Measurements from ENCODE around the gene C12orf43.

C12orf43 gene

DNA sequence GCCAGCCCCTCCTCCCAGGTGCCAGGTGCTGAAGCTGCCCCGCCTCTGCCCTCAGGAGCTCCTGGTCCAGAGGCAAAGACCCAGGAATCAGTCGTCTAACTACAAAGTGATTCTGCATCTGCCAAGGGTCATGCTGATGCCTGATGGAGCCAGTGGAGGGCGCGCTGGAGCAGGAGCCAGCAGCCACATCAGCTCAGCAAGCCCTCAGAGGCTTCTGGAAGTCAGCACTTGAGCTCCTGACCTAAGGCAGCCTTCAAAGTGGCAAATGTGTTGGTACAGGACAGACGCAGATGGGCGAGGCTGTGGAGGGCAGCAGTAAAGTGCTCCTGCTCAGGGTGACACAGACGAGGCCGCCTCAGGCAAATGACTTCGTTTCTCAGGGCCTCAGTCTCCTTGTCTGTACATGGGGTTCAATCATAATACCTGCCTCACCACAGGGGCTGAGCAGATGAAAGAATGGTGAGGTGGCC, 10.9 kb downstream of the C12orf43 start:
- no peak overlapping the region for H2BK120ac ChIP-seq (ENCODE audit: low read depth, low read length)
- no peak overlapping the region for H3K4ac ChIP-seq (ENCODE audit: low read length)
- peaks cover 33 to 78% of the 10 kb centered on the region in 2 donors for H3K36me3 ChIP-seq (replicated peaks in 1 of 2; ENCODE audit: control insufficient read depth in 2 of 2, insufficient read depth in 2 of 2, low read length in 2 of 2)
- no peaks in the 10 kb centered on the region for H3K79me1 ChIP-seq (ENCODE audit: low read depth, low read length)
- no peaks in the 10 kb centered on the region for H3K4me1 ChIP-seq (ENCODE audit: control insufficient read depth in 2 of 2, insufficient read depth in 1 of 2, low read depth in 1 of 2, low read length in 2 of 2)
- no peak overlapping the region for H2AFZ ChIP-seq (ENCODE audit: low read length)
- H2BK12ac ChIP-seq (ENCODE audit: low read length) = no peak overlapping the region
- no peak overlapping the region for H2BK15ac ChIP-seq (ENCODE audit: low read length)
- DNase-seq (ENCODE audit: low spot score) = peak; percentile 42
- H2BK5ac ChIP-seq (ENCODE audit: low read length) = no peak overlapping the region
- WGBS, 2 donors (ENCODE audit: extremely low coverage in 2 of 2, insufficient read length in 2 of 2, insufficient replicate concordance in 1 of 2) = no CpG with 5 or more reads among the region's 9 CpGs
- H3K27ac ChIP-seq (replicated peaks; ENCODE audit: low read length) = no peak overlapping the region
- no peak overlapping the region for H3K18ac ChIP-seq (ENCODE audit: low read length)
- H4K91ac ChIP-seq (ENCODE audit: low read depth, low read length, poor library complexity) = no peak overlapping the region
- no peak overlapping the region for H4K8ac ChIP-seq (ENCODE audit: low read depth, low read length)
- H2AK5ac ChIP-seq (ENCODE audit: low read depth, low read length) = no peak overlapping the region
- H3K14ac ChIP-seq (ENCODE audit: low read length) = no peak overlapping the region
- H3K23ac ChIP-seq (ENCODE audit: low read depth, low read length, poor library complexity) = peak overlapping the region; percentile 0
- no peak overlapping the region for H3K9ac ChIP-seq (ENCODE audit: low read depth, low read length, poor library complexity)
- H3K4me3 ChIP-seq (ENCODE audit: low read length in 2 of 2) = no peak overlapping the region
- no peaks in the 10 kb centered on the region for H3K9me3 ChIP-seq (replicated peaks in 1 of 2; ENCODE audit: control insufficient read depth in 2 of 2, insufficient read depth in 1 of 2, low read depth in 1 of 2, low read length in 2 of 2)
- H3K4me2 ChIP-seq (ENCODE audit: insufficient read depth, low read length, poor library complexity, severe bottlenecking) = no peak overlapping the region
- H3K27me3 ChIP-seq (ENCODE audit: control insufficient read depth in 3 of 3, insufficient read depth in 3 of 3, low read depth in 1 of 3, low read length in 3 of 3) = no peaks in the 10 kb centered on the region

DNA sequence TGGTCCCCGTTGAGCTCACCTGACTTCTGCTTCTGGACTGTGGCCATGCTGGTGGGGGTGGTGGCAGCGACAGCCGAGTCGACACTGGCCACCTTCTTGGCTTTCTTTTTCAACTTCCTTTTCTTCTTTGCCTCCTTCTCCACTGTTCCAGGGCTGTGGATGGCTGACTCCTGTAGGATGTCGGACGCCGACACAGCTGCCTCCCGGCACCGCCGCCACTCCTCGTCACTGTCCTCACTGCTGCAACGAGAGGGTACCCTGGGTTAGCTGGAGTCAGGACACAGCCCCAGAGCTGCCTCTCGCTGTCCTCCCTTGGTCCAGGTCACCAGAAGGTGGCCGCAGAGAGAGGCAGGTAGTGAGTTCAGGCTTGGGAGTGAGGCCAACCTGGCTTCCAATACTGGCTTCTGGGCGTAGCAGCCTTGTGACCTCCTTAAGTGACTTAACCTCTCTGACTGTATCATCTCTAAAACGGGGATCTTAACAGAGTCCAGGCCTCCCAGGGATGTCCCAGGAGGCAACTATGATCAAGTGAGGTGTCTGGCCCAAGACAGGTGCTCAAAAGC, 12.0 kb downstream of the C12orf43 start:
- peaks cover 29 to 68% of the 10 kb centered on the region in 2 donors for H3K36me3 ChIP-seq (replicated peaks in 1 of 2; ENCODE audit: control insufficient read depth in 2 of 2, insufficient read depth in 2 of 2, low read length in 2 of 2)
- H3K27me3 ChIP-seq (ENCODE audit: control insufficient read depth in 3 of 3, insufficient read depth in 3 of 3, low read depth in 1 of 3, low read length in 3 of 3) = no peaks in the 10 kb centered on the region

DNA sequence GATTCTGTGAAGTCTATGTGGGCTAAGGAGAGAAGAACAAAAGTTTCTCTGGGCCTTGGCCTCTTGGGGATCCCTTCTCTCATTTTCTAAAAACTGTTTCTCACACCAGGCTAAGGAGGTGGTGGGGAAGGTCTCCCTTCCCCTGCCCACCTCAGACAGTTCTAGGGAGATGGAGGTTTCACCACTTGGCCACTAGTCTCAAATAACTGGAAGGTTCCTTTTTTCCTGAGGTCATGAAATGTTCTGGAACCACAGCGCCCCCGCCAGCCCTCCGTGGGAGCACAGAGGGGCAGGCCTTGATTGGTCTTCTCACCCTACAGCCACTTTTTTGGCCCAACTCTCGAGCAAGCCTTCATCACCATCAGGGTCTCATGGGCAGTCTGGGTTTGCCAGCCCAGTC, 12.6 kb downstream of the C12orf43 start:
- Histone ChIP-seq H4K91ac (ENCODE audit: low read depth, low read length, poor library complexity) (no peak overlapping the region), H3K27ac (replicated peaks; ENCODE audit: low read length) (no peak overlapping the region), H2BK120ac (ENCODE audit: low read depth, low read length) (no peak overlapping the region), H2BK15ac (ENCODE audit: low read length) (no peak overlapping the region), H3K4me3 (ENCODE audit: low read length in 2 of 2) (no peak overlapping the region), H2AFZ (ENCODE audit: low read length) (no peak overlapping the region), H3K4me1 (ENCODE audit: control insufficient read depth in 2 of 2, insufficient read depth in 1 of 2, low read depth in 1 of 2, low read length in 2 of 2) (no peaks in the 10 kb centered on the region), H3K9me3 (replicated peaks in 1 of 2; ENCODE audit: control insufficient read depth in 2 of 2, insufficient read depth in 1 of 2, low read depth in 1 of 2, low read length in 2 of 2) (no peaks in the 10 kb centered on the region), H3K18ac (ENCODE audit: low read length) (no peak overlapping the region), H3K23ac (ENCODE audit: low read depth, low read length, poor library complexity) (no peak overlapping the region), H3K36me3 (replicated peaks in 1 of 2; ENCODE audit: control insufficient read depth in 2 of 2, insufficient read depth in 2 of 2, low read length in 2 of 2) (peaks cover 25 to 61% of the 10 kb centered on the region in 2 donors), H3K9ac (ENCODE audit: low read depth, low read length, poor library complexity) (no peak overlapping the region), H3K4me2 (ENCODE audit: insufficient read depth, low read length, poor library complexity, severe bottlenecking) (no peak overlapping the region), H2BK12ac (ENCODE audit: low read length) (no peak overlapping the region), H3K27me3 (ENCODE audit: control insufficient read depth in 3 of 3, insufficient read depth in 3 of 3, low read depth in 1 of 3, low read length in 3 of 3) (no peaks in the 10 kb centered on the region), H3K79me1 (ENCODE audit: low read depth, low read length) (no peaks in the 10 kb centered on the region), H2AK5ac (ENCODE audit: low read depth, low read length) (no peak overlapping the region), H4K8ac (ENCODE audit: low read depth, low read length) (no peak overlapping the region), H3K14ac (ENCODE audit: low read length) (no peak overlapping the region), H2BK5ac (ENCODE audit: low read length) (no peak overlapping the region), H3K4ac (ENCODE audit: low read length) (no peak overlapping the region)
- no peak for DNase-seq (ENCODE audit: low spot score)
- no CpG with 5 or more reads among the region's 4 CpGs for WGBS, 2 donors (ENCODE audit: extremely low coverage in 2 of 2, insufficient read length in 2 of 2, insufficient replicate concordance in 1 of 2)

More for the DNA sequence above, 12.0 kb downstream of the C12orf43 start:
- Histone ChIP-seq H2BK15ac (ENCODE audit: low read length) (no peak overlapping the region), H3K9ac (ENCODE audit: low read depth, low read length, poor library complexity) (no peak overlapping the region), H2BK12ac (ENCODE audit: low read length) (no peak overlapping the region), H2AK5ac (ENCODE audit: low read depth, low read length) (no peak overlapping the region), H3K23ac (ENCODE audit: low read depth, low read length, poor library complexity) (no peak overlapping the region), H4K91ac (ENCODE audit: low read depth, low read length, poor library complexity) (no peak overlapping the region), H2BK120ac (ENCODE audit: low read depth, low read length) (no peak overlapping the region), H3K27ac (replicated peaks; ENCODE audit: low read length) (no peak overlapping the region), H3K4me2 (ENCODE audit: insufficient read depth, low read length, poor library complexity, severe bottlenecking) (no peak overlapping the region), H3K14ac (ENCODE audit: low read length) (no peak overlapping the region), H4K8ac (ENCODE audit: low read depth, low read length) (no peak overlapping the region), H3K4me3 (ENCODE audit: low read length in 2 of 2) (no peak overlapping the region), H2BK5ac (ENCODE audit: low read length) (no peak overlapping the region), H3K4ac (ENCODE audit: low read length) (no peak overlapping the region), H3K79me1 (ENCODE audit: low read depth, low read length) (no peaks in the 10 kb centered on the region), H3K4me1 (ENCODE audit: control insufficient read depth in 2 of 2, insufficient read depth in 1 of 2, low read depth in 1 of 2, low read length in 2 of 2) (no peaks in the 10 kb centered on the region), H3K18ac (ENCODE audit: low read length) (no peak overlapping the region), H3K9me3 (replicated peaks in 1 of 2; ENCODE audit: control insufficient read depth in 2 of 2, insufficient read depth in 1 of 2, low read depth in 1 of 2, low read length in 2 of 2) (no peaks in the 10 kb centered on the region), H2AFZ (ENCODE audit: low read length) (no peak overlapping the region)
- no peak for DNase-seq (ENCODE audit: low spot score)
- WGBS, 2 donors (ENCODE audit: extremely low coverage in 2 of 2, insufficient read length in 2 of 2, insufficient replicate concordance in 1 of 2) = no CpG with 5 or more reads among the region's 16 CpGs

DNA sequence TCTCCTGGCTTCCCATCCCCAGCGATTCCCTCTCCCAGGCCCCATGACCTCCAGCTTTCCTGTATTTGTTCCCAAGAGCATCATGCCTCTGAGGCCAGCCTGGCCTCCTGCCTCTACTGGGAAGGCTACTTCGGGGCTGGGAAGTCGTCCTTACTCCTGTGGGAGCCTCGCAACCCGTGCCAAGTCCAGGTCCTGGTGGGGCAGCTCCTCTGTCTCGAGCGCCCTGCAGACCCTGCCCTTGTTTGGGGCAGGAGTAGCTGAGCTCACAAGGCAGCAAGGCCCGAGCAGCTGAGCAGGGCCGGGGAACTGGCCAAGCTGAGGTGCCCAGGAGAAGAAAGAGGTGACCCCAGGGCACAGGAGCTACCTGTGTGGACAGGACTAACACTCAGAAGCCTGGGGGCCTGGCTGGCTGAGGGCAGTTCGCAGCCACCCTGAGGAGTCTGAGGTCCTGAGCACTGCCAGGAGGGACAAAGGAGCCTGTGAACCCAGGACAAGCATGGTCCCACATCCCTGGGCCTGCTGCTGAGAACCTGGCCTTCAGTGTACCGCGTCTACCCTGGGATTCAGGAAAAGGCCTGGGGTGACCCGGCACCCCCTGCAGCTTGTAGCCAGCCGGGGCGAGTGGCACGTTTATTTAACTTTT, 14.3 kb downstream of the C12orf43 start:
- Histone ChIP-seq H2BK5ac (ENCODE audit: low read length) (no peak overlapping the region), H3K4me1 (ENCODE audit: control insufficient read depth in 2 of 2, insufficient read depth in 1 of 2, low read depth in 1 of 2, low read length in 2 of 2) (no peaks in the 10 kb centered on the region), H3K4me3 (ENCODE audit: low read length in 2 of 2) (no peak overlapping the region), H3K18ac (ENCODE audit: low read length) (no peak overlapping the region), H2BK15ac (ENCODE audit: low read length) (no peak overlapping the region), H2AK5ac (ENCODE audit: low read depth, low read length) (no peak overlapping the region), H3K9ac (ENCODE audit: low read depth, low read length, poor library complexity) (peak overlapping the region; percentile 66), H3K27me3 (ENCODE audit: control insufficient read depth in 3 of 3, insufficient read depth in 3 of 3, low read depth in 1 of 3, low read length in 3 of 3) (no peaks in the 10 kb centered on the region), H3K4ac (ENCODE audit: low read length) (no peak overlapping the region), H3K36me3 (replicated peaks in 1 of 2; ENCODE audit: control insufficient read depth in 2 of 2, insufficient read depth in 2 of 2, low read length in 2 of 2) (peaks cover 18 to 47% of the 10 kb centered on the region in 2 donors), H3K23ac (ENCODE audit: low read depth, low read length, poor library complexity) (no peak overlapping the region), H2AFZ (ENCODE audit: low read length) (no peak overlapping the region), H4K91ac (ENCODE audit: low read depth, low read length, poor library complexity) (no peak overlapping the region), H3K9me3 (replicated peaks in 1 of 2; ENCODE audit: control insufficient read depth in 2 of 2, insufficient read depth in 1 of 2, low read depth in 1 of 2, low read length in 2 of 2) (no peaks in the 10 kb centered on the region), H3K27ac (replicated peaks; ENCODE audit: low read length) (no peak overlapping the region), H3K79me1 (ENCODE audit: low read depth, low read length) (no peaks in the 10 kb centered on the region), H4K8ac (ENCODE audit: low read depth, low read length) (no peak overlapping the region), H2BK120ac (ENCODE audit: low read depth, low read length) (no peak overlapping the region), H2BK12ac (ENCODE audit: low read length) (no peak overlapping the region), H3K14ac (ENCODE audit: low read length) (no peak overlapping the region), H3K4me2 (ENCODE audit: insufficient read depth, low read length, poor library complexity, severe bottlenecking) (no peak overlapping the region)
- no CpG with 5 or more reads among the region's 16 CpGs for WGBS, 2 donors (ENCODE audit: extremely low coverage in 2 of 2, insufficient read length in 2 of 2, insufficient replicate concordance in 1 of 2)
- DNase-seq (ENCODE audit: low spot score) = no peak
